NCI-H187 (cell line): ENCODE results near the gene ANKS6.

Experiments
- DNase-seq, 2 experiments: peaks; one replicate each; lab custom pipeline; 2025; lab: John Stamatoyannopoulos, UW

The ANKS6 gene

GRCh38 chr9:98790842-98791607 is 5.3 kb downstream of the ANKS6 start:
- DNase-seq, result no peak

- no peak for DNase-seq
These were observed 6.1 kb downstream of the ANKS6 start for GRCh38 chr9:98790134-98790841.

DNA sequence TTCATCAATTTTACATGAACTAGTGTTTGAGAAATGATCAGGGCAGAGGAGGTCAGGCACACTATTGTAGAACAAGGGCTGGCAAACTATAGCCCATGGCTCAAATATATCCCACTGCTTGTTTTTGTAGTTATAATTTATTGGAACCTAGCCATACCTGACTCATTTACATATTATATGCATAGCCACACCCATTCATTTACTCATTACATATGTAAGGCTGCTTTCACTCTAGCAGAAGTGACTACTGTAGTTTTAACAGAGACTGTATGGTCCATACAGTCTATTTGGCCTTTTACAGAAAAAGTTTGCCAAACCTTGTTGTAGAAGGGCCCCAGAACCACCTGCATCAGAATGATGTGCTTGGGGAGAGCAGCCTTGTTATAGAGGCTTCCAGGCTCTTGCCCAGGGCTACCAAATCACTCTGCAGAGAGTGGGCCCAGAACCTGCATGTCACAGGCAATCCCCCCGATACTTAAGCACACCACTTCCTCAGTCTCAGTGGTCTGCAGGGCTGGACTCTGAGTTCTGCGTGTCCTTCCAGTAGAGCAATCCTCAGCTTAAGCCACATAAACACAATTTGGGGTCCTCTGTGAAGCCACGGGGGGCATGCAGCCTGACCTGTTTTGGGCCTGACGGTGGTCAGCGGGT is 6.7 kb downstream of the ANKS6 start:
- no peak for DNase-seq

DNA sequence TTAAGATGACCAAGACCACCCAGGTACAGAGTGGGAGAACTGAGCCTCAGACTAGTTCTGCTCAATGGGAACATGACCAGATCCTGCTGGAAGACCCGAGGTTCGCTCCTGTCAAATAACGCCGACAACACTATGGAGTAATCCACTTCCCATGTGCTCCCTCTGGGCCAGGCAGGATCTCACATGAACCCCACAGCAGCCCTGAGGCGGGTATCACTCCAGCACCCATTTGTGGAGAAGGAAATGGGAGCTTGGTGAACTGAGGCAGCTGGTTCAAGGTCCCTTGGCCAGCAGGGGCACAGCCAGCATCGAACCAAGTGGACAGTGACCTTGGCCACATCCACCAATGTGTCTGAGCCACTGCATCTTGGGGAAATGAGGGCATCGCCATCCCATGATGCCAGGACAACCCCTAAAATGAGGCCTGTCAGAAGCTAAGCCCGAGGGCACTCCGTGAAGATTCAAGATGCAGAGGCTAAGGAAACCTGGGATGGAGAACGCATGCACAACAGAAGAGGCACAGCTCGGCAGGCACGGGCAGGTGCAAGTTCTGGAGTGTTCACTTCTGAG is 8.5 kb downstream of the ANKS6 start:
- DNase-seq, result no peak

DNA sequence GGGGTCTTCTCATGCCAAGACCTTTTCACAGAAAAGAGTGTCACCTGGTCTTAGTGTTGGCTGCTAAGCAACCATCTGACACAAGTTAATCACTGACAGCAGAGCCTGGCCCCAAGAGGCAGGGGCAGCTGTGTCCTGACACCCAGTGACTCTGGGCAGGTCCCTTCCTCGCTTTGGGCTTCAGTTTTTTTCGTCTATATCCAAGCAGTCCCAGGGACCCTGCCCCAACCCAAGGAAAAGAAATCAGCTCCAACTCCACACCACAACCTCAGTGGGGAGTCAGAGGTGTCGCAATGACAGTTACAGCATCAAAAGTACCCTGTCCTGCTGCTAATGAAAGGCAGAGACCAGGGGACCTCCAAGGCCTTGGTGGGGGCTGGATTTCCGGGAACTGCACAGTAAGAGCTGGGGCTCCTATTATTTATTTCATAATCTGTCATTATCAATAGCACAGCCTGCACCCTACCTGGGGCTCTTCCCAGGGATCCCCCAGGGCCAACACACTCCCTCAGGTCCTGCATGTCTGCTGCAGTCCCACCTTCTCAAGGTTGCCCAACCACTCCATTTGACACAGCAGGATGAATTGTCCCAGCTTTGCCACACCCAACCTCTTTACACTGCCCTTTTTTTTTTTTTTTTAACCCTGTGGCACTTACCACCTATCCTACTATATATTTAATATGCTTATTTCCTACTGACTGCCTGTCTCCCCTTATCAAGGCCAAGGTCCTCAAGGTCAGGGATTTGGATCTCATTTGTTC is 9.4 kb downstream of the ANKS6 start:
- DNase-seq, result no peak

- no peak for DNase-seq
These were observed 11.2 kb downstream of the ANKS6 start for GRCh38 chr9:98784831-98785806.

- DNase-seq, result no peak
These were observed 12.7 kb downstream of the ANKS6 start for GRCh38 chr9:98783518-98784226.

DNA sequence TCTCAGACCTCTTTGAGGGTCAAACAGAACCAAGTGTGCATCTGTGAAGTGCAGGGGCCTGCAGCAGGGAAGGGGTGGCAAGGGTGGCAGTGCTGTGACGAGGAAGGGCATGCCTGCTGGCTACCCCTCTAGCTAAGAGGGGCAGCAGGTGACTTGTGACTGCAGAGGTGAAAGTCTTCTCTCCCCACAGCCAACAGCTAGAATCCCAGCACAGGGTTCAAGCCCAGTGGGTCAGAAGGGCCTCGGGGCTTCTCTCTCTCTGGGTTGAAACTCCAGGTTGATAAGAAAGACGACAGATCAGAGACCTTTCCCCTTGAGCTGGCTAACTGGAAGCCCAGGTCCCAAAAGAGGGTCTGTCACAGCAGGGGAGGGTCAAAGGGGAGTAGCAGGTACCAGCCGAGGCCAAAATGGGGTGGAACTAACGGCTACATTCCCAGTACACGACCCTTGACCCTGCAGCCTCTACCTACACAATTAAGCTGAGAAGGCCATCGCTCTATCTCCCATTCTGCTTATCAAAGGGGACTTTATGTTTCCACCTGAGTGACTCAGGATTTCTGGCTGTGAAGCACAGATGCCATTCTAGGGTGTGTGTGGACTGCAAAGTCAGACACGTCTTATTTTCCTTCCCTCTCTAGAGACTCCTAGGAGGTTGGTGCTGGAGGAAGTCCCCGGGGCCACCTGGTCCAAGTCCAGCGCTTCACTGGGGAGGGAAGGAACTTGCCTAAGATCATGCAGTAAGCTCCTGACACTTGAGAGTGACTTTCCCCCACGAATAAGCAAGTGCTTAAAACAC is 14.6 kb downstream of the ANKS6 start:
- DNase-seq, result no peak

DNA sequence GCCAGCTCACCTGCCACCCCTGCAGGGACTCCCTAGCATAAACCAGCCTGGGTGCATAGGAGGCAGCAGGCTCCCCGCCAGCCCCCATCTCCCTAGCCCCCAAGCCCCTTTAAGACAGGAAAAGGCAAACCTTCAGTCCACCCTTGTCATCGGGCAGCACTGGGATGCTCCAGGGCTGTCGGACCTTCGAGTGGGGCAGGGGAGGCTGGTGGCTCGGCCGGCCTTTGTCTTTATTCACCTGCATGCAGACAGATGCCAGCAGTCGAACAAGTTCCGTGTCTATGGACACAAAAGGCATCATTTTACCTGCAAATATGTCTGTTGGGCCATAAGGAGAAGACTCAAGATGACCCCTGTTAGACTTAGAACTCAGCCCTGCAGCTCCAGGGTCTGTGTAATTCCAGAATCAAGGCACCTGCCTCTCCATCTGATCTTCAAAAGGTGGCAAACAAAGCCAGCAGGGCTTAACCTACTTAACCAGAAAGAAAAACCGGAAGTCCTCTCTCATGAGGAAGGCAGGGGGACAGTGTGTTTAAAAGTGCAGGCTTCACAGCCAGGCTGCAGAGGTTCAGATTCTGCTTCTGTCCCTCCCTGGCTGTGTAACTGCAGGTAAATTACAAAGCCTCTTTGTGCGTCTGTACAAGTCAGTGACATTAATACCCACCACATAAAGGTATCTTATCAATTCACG is 16.2 kb downstream of the ANKS6 start:
- no peak for DNase-seq

- no peak for DNase-seq
These were observed 17.4 kb downstream of the ANKS6 start for GRCh38 chr9:98778711-98779530.

DNA sequence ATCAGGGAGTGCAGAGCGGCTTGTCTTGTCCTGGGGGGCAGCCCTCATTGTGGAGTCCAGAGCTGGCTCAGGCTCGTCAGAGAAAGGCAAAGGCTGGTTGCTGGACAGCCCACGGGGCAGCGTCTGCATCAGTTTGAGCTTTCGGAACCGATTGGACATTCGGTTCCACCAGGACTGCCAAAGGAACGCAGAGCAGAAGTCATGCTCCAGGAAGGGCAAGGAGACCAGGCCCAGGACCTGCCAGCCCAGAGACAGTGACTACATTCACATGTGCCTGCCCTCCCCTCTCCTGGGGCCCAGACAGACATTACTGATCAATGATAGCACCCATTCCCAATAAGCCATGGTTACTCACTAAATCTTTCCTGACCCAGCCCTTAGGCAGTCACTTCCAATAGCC is 18.1 kb downstream of the ANKS6 start:
- no peak for DNase-seq

DNA sequence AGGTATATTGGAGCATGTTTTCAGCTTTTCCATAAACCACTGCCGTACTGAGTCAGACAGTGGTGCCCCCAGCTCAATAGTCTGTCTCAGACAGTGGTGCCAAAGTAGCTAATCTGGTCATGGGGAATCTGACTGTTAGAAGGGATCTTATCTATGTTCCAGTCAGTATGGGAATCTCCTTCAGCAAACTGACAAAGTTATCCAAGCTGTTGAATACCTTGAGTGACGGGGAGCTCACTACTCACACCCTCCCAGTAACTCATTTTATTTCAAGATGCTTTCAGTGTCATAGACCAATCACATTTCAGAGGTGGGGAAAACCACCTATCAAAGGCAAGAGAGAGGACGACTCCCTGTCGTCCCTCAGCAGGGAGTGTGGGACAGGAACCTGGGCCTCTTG is 18.7 kb downstream of the ANKS6 start:
- DNase-seq, result no peak

DNA sequence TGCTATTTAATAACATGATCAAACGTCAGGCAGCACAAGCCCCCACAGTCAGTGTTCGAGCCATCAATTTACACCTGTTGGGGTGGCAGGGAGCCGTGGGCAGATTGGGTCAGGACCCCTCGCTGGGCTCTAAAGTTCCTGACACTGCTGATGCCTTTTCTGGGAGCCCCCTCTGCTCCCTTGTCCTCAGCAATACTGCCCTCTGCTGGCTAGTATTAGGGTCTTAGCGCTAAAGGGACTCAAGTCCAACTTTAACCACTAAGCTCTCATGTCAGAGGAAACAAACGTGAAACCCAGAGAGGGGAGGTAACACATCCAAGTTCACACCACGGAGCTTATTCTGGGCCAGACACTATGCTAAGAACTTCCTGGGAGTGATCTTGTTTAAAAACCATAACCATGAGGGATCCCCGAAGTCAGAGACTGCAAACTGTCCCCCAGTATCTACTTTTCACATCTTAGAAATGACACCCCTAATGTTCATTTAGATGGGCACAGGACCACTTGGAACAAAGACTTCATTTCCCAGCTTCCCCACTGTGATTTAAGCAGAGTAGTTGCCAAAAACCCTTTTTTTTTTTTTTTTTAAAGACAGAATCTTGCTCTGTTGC is 20.4 kb downstream of the ANKS6 start:
- peak in 1 of 2 experiments; percentile 23 for DNase-seq

- no peak for DNase-seq
These were observed 21.6 kb downstream of the ANKS6 start for GRCh38 chr9:98774746-98775145.

DNA sequence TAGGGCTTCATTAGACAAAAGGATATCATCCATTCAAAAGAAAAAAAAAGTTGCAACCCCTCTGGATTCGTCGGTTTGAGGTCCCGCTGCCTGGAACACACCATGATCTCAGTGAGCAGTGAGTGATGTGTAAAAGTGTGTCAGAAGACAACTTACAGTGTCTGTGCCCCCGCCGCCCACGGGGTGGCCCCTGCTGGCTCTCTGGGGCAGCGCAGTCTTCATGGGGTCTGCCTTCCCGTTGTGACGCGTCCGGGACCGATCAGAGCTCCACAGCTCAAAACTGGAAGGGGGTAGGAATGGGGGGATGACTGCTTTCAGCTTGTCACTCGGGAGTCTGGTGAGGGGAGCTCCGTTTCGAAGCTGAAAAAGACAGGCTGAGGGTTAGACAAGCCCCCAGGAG is 22.6 kb downstream of the ANKS6 start:
- DNase-seq, result no peak

GRCh38 chr9:98772364-98773155 is 23.8 kb downstream of the ANKS6 start:
- no peak for DNase-seq
